Astrocyte (in vitro differentiated cells and primary cell): ENCODE results near the gene KCNQ1.

ENCODE experiments used
- EZH2 ChIP-seq: IDR thresholded peaks from 2 replicates; pipeline ENCODE4 v1.6.1; 2012; ENCODE audit warnings: mild to moderate bottlenecking, low read length, inconsistent platforms; ENCODE audit not compliant: insufficient read depth
- TF ChIP-seq, protein P1 (sequence below): IDR thresholded peaks from 2 replicates; pipeline ENCODE4 v1.5.1; 2011; ENCODE audit warnings: low read depth, mild to moderate bottlenecking, inconsistent platforms, low read length, moderate library complexity; ENCODE audit not compliant: insufficient read depth

- TF ChIP-seq, protein P1, sequence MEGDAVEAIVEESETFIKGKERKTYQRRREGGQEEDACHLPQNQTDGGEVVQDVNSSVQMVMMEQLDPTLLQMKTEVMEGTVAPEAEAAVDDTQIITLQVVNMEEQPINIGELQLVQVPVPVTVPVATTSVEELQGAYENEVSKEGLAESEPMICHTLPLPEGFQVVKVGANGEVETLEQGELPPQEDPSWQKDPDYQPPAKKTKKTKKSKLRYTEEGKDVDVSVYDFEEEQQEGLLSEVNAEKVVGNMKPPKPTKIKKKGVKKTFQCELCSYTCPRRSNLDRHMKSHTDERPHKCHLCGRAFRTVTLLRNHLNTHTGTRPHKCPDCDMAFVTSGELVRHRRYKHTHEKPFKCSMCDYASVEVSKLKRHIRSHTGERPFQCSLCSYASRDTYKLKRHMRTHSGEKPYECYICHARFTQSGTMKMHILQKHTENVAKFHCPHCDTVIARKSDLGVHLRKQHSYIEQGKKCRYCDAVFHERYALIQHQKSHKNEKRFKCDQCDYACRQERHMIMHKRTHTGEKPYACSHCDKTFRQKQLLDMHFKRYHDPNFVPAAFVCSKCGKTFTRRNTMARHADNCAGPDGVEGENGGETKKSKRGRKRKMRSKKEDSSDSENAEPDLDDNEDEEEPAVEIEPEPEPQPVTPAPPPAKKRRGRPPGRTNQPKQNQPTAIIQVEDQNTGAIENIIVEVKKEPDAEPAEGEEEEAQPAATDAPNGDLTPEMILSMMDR, result no peak
- TF ChIP-seq EZH2, result no peak
Measured at GRCh38 chr11:2435288-2436012, 9.4 kb upstream of the KCNQ1 start.
